ENCODE results near the gene SRRM2. TPM values are rescaled to one million over a fixed set of nuclear protein-coding genes. Genes with fewer than 3 reads are reported as not detected.

The SRRM2 gene
- total and polyA plus RNA-seq, 9 of the 15 experiments (the other 6 are each of a cell fraction or from before 2014, with no cell fraction given), result 26.7 to 563 (median 81.1) TPM

DNA sequence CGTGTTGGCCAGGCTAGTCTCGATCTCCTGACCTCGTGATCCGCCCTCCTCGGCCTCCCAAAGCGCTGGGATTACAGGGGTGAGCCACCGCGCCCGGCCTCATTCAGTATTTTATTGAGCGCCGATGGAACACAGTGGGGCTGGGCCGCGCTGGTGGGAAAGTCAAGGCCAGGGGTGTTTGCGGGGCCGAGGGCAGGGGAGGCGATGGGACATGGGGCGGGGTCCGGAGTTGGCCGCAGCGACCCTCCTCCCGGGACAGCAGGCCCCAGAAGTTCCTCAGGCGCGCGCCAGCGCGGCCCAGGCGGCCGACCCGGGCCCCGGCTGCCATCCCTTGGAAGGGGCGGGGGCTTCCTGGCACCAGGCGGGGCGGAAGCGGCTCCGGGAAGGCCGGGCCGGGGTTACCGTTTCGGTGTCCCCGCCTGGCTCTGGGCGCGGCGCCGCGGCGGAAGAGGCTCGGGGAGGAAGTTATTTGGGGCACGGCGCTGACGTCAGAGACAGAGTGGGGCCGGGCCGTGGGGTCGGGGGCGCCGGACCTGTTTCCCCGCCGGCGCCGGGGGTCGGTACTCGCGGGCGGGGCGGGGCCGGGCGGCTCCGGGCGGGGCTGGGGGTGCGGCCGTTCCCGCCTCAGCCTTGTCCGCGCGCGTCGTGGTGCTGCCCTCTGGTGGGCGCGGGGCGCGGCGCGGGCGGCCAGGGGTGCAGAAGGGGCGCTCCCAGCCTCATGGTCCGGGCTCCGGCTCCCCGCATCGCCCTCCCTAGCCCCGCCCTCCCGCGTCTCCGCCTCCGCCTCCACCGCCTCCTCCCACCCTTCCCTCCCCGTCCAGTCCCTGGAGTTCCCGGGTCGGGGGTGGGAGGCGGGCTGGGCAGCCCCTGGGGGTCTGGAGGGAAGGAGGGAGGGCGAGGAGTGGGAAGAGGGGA is 31.5 kb upstream of the SRRM2 start (continued):
- peak; percentile 36; the same call in 1 of the 2 replicates for TF ChIP-seq SPI1 (IDR thresholded peaks at IDR 0.05; ENCODE audit: borderline replicate concordance, low read depth, low read length)
- TF ChIP-seq, protein P1, sequence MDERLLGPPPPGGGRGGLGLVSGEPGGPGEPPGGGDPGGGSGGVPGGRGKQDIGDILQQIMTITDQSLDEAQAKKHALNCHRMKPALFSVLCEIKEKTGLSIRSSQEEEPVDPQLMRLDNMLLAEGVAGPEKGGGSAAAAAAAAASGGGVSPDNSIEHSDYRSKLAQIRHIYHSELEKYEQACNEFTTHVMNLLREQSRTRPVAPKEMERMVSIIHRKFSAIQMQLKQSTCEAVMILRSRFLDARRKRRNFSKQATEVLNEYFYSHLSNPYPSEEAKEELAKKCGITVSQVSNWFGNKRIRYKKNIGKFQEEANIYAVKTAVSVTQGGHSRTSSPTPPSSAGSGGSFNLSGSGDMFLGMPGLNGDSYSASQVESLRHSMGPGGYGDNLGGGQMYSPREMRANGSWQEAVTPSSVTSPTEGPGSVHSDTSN (CRISPR knock-in tag; IDR thresholded peaks at IDR 0.05; ENCODE audit: low read depth), result no peak
- TF ChIP-seq, protein P1 (tag; conservative IDR thresholded peaks at IDR 0.05; ENCODE audit: low read depth), result no peak
- TF ChIP-seq, protein P2, sequence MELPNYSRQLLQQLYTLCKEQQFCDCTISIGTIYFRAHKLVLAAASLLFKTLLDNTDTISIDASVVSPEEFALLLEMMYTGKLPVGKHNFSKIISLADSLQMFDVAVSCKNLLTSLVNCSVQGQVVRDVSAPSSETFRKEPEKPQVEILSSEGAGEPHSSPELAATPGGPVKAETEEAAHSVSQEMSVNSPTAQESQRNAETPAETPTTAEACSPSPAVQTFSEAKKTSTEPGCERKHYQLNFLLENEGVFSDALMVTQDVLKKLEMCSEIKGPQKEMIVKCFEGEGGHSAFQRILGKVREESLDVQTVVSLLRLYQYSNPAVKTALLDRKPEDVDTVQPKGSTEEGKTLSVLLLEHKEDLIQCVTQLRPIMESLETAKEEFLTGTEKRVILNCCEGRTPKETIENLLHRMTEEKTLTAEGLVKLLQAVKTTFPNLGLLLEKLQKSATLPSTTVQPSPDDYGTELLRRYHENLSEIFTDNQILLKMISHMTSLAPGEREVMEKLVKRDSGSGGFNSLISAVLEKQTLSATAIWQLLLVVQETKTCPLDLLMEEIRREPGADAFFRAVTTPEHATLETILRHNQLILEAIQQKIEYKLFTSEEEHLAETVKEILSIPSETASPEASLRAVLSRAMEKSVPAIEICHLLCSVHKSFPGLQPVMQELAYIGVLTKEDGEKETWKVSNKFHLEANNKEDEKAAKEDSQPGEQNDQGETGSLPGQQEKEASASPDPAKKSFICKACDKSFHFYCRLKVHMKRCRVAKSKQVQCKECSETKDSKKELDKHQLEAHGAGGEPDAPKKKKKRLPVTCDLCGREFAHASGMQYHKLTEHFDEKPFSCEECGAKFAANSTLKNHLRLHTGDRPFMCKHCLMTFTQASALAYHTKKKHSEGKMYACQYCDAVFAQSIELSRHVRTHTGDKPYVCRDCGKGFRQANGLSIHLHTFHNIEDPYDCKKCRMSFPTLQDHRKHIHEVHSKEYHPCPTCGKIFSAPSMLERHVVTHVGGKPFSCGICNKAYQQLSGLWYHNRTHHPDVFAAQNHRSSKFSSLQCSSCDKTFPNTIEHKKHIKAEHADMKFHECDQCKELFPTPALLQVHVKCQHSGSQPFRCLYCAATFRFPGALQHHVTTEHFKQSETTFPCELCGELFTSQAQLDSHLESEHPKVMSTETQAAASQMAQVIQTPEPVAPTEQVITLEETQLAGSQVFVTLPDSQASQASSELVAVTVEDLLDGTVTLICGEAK (IDR thresholded peaks at IDR 0.05), result peak; percentile 98
- TF ChIP-seq, protein P2 (CRISPR knock-in tag; IDR thresholded peaks at IDR 0.05), result no peak
- TF ChIP-seq ZNF212 (CRISPR knock-in tag; IDR thresholded peaks at IDR 0.05), result no peak
- no peak for TF ChIP-seq LARP7 (IDR thresholded peaks at IDR 0.05)
- peak; percentile 57 for TF ChIP-seq JUND (IDR thresholded peaks at IDR 0.05; ENCODE audit: borderline replicate concordance, low read depth, low read length)
- no peak for TF ChIP-seq JUND (tag; IDR thresholded peaks at IDR 0.05; ENCODE audit: borderline replicate concordance, low read depth, low read length)
- TF ChIP-seq NCOA1 (IDR thresholded peaks at IDR 0.05; ENCODE audit: low read depth), result peak; percentile 94
- TF ChIP-seq XRCC3 (IDR thresholded peaks at IDR 0.05), result no peak
- TF ChIP-seq, protein P3, sequence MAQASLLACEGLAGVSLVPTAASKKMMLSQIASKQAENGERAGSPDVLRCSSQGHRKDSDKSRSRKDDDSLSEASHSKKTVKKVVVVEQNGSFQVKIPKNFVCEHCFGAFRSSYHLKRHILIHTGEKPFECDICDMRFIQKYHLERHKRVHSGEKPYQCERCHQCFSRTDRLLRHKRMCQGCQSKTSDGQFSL (CRISPR knock-in tag; IDR thresholded peaks at IDR 0.05), result no peak
- TF ChIP-seq, protein P3 (tag; IDR thresholded peaks at IDR 0.05), result no peak
- no peak for TF ChIP-seq PPARD (CRISPR knock-in tag; IDR thresholded peaks at IDR 0.05)
- TF ChIP-seq CREM (IDR thresholded peaks at IDR 0.05; ENCODE audit: low read depth), result peak; percentile 97
